Measurements from ENCODE around the gene PPP1R13B. TPM values are rescaled to one million over a fixed set of nuclear protein-coding genes. Genes with fewer than 3 reads are reported as not detected.

Gene PPP1R13B
- total and polyA plus RNA-seq, 2 donors from 2014 or later = 15.1 to 69.4 TPM

DNA sequence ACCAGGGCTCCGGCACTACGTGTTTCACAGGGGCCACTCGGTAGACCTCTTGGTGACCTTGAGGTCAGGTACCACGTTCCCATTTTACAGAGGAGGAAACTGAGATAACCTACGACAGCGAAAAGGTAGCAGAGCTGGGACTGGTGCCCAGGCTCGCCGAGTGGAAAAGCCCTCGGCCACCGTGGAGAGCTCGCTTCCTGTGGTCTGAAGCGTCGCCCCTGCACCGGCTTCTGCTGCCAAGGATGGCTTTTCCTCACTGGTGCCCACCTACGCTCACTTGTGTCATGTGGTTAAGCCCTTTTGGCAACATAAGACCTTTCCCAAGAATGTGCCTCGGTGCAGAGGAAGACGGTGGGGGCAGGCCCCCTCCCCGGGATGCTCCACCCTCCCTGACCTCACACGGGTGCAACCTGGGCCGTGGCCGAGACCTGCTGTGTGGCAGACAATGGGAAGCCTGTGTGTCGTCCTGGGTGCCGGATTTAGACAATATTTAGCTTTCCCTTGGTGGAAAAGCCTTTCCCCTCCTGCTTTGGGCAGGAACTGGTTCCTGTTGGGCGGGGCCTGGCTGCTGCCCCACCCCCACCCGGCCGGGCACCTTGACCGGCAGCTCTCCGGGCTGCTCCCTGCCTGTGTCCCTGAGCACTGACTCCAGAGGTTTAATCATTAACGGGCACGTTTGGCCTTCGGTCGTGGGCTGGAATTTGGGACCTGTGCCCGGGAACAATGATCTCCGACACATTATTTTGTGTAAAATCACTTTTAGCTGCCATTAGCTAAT is 32.4 kb upstream of the PPP1R13B start:
- Histone ChIP-seq H3K36me3 (ENCODE audit: control insufficient read depth in 2 of 3, insufficient read depth in 3 of 3, low read length in 3 of 3) (no peaks in the 10 kb centered on the region), H3K27me3 (ENCODE audit: control insufficient read depth, insufficient read depth, low read length) (no peaks in the 10 kb centered on the region), H3K4me3 (ENCODE audit: low read length in 3 of 3) (peak overlapping the region in 2 of 3 donors; percentile 49 to 59), H3K27ac (ENCODE audit: low read depth in 2 of 2, low read length in 2 of 2) (peak overlapping the region; percentile 82 to 87), H3K9ac (ENCODE audit: low read length in 3 of 3) (peak overlapping the region in 2 of 3 donors; percentile 1 to 47), H3K4me1 (ENCODE audit: control insufficient read depth in 2 of 3, insufficient read depth in 2 of 3, low read depth in 1 of 3, low read length in 3 of 3) (peaks cover 0 to 32% (median 30%) of the 10 kb centered on the region in 3 donors), H3K9me3 (ENCODE audit: control insufficient read depth in 2 of 3, insufficient read depth in 1 of 3, low read length in 3 of 3) (no peaks in the 10 kb centered on the region)
- intact Hi-C loops (cut with DNase I) = no loop called here
- peak; percentile 78 to 94 (median 89) for DNase-seq
- peak; percentile 66 for FAIRE-seq
- TF ChIP-seq, protein P1, sequence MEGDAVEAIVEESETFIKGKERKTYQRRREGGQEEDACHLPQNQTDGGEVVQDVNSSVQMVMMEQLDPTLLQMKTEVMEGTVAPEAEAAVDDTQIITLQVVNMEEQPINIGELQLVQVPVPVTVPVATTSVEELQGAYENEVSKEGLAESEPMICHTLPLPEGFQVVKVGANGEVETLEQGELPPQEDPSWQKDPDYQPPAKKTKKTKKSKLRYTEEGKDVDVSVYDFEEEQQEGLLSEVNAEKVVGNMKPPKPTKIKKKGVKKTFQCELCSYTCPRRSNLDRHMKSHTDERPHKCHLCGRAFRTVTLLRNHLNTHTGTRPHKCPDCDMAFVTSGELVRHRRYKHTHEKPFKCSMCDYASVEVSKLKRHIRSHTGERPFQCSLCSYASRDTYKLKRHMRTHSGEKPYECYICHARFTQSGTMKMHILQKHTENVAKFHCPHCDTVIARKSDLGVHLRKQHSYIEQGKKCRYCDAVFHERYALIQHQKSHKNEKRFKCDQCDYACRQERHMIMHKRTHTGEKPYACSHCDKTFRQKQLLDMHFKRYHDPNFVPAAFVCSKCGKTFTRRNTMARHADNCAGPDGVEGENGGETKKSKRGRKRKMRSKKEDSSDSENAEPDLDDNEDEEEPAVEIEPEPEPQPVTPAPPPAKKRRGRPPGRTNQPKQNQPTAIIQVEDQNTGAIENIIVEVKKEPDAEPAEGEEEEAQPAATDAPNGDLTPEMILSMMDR (IDR thresholded peaks at IDR 0.05; ENCODE audit: borderline replicate concordance, extremely low read depth, insufficient read depth) = no peak

DNA sequence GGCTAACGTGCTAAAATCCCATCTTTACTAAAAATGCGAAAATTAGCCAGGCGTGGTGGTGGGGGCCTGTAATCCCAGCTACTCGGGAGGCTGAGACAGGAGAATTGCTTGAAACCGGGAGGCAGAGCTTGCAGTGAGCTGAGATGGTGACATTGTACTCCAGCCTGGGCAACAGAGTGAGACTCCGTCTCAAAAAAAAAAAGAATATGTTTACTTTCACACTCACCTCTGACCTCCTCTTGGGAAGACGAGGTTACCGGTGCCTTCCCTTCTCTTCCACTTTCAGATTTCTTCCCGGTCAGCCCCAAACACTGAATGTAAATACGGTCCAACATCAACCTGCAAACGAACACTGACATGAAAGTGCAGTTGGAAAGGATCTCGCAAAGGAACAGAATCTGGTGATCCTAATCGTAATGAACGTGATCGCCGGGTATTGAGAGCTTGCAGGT is 31.8 kb upstream of the PPP1R13B start:
- intact Hi-C loops (cut with DNase I) = no loop called here
- Histone ChIP-seq H3K27ac (ENCODE audit: low read depth in 2 of 2, low read length in 2 of 2) (peak overlapping the region; percentile 71 to 82), H3K4me3 (ENCODE audit: low read length in 3 of 3) (peak overlapping the region in 2 of 3 donors; percentile 49 to 59), H3K27me3 (ENCODE audit: control insufficient read depth, insufficient read depth, low read length) (no peaks in the 10 kb centered on the region), H3K9ac (ENCODE audit: low read length in 3 of 3) (no peak overlapping the region), H3K36me3 (ENCODE audit: control insufficient read depth in 2 of 3, insufficient read depth in 3 of 3, low read length in 3 of 3) (no peaks in the 10 kb centered on the region), H3K4me1 (ENCODE audit: control insufficient read depth in 2 of 3, insufficient read depth in 2 of 3, low read depth in 1 of 3, low read length in 3 of 3) (peaks cover 0 to 32% (median 30%) of the 10 kb centered on the region in 3 donors), H3K9me3 (ENCODE audit: control insufficient read depth in 2 of 3, insufficient read depth in 1 of 3, low read length in 3 of 3) (no peaks in the 10 kb centered on the region)
- TF ChIP-seq, protein P1 (IDR thresholded peaks at IDR 0.05; ENCODE audit: borderline replicate concordance, extremely low read depth, insufficient read depth) = no peak
- FAIRE-seq (no peak), DNase-seq (no peak)

DNA sequence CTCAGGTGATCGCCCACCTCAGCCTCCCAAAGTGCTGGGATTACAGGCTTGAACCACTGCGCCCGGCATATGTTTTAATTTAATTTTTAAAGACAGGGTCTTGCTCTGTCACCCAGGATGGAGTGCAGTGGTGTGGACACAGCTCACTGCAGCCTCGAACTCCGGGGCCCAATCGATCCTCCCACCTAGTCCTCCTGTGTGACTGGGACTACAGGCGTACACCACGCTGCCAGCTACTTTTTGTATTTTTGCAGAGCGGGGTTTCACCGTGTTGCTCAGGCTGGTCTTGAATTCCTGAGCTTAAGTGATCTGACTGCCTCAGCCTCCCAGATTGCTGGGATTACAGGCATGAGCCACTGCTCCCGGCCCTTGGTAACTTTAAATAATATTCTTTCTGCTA is 30.8 kb upstream of the PPP1R13B start:
- FAIRE-seq = no peak
- intact Hi-C loops (cut with DNase I) = no loop called here
- H3K4me1 ChIP-seq (ENCODE audit: control insufficient read depth in 2 of 3, insufficient read depth in 2 of 3, low read depth in 1 of 3, low read length in 3 of 3) = peaks cover 0 to 32% (median 30%) of the 10 kb centered on the region in 3 donors

More for the DNA sequence above, 30.8 kb upstream of the PPP1R13B start:
- Histone ChIP-seq H3K36me3 (ENCODE audit: control insufficient read depth in 2 of 3, insufficient read depth in 3 of 3, low read length in 3 of 3) (no peaks in the 10 kb centered on the region), H3K9me3 (ENCODE audit: control insufficient read depth in 2 of 3, insufficient read depth in 1 of 3, low read length in 3 of 3) (no peaks in the 10 kb centered on the region), H3K4me3 (ENCODE audit: low read length in 3 of 3) (no peak overlapping the region), H3K27me3 (ENCODE audit: control insufficient read depth, insufficient read depth, low read length) (no peaks in the 10 kb centered on the region), H3K27ac (ENCODE audit: low read depth in 2 of 2, low read length in 2 of 2) (no peak overlapping the region), H3K9ac (ENCODE audit: low read length in 3 of 3) (no peak overlapping the region)
- DNase-seq = no peak
- TF ChIP-seq, protein P1 (IDR thresholded peaks at IDR 0.05; ENCODE audit: borderline replicate concordance, extremely low read depth, insufficient read depth) = no peak
